ENCODE results near the gene CDC42SE1.

DNA sequence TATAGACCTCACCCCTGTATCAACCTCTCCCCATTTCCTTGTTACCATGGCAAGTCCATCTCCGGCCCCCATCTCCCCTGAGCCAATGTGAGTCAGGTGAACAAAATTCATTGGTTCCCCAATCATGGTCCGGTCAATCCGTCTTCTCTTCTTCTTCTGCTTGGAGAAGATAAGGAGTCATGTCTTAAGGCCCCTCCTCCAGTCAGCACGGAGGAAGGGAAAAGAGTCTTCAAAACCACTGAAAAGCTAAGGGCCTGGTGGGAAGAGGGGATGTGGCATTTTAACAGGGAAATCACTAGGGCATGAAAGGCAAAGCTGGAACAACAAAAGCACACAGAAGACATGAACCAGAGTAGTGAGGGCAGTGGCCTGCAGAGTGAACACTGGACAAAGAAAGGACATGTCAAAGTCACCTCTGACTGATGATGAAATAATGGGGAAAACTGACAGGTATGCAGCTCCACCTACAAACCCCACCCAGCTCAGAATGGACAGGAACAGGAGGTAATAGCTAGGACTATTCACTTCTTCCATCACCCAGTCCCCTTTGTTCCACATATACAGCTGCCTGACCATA, 4.4 kb downstream of the CDC42SE1 start:
- TF ChIP-seq, protein P1, sequence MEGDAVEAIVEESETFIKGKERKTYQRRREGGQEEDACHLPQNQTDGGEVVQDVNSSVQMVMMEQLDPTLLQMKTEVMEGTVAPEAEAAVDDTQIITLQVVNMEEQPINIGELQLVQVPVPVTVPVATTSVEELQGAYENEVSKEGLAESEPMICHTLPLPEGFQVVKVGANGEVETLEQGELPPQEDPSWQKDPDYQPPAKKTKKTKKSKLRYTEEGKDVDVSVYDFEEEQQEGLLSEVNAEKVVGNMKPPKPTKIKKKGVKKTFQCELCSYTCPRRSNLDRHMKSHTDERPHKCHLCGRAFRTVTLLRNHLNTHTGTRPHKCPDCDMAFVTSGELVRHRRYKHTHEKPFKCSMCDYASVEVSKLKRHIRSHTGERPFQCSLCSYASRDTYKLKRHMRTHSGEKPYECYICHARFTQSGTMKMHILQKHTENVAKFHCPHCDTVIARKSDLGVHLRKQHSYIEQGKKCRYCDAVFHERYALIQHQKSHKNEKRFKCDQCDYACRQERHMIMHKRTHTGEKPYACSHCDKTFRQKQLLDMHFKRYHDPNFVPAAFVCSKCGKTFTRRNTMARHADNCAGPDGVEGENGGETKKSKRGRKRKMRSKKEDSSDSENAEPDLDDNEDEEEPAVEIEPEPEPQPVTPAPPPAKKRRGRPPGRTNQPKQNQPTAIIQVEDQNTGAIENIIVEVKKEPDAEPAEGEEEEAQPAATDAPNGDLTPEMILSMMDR (conservative IDR thresholded peaks at IDR 0.05; ENCODE audit: low read length), result no peak
- no peak for TF ChIP-seq EZH2phosphoT487 (IDR thresholded peaks at IDR 0.05; ENCODE audit: borderline replicate concordance)
